ENCODE results near the gene PACSIN1.

The PACSIN1 gene

GRCh38 chr6:34547701-34548644 is 82.1 kb downstream of the PACSIN1 start:
- Mint-ChIP-seq H3K36me3 (no peaks in the 10 kb centered on the region), H3K4me1 (no peaks in the 10 kb centered on the region), H3K27ac (no peak overlapping the region), H3K4me3 (no peak overlapping the region), H3K9me3 (no peaks in the 10 kb centered on the region)
- ATAC-seq (no peak), DNase-seq (ENCODE audit: low spot score in 2 of 2) (no peak)

GRCh38 chr6:34549026-34549803 is 83.3 kb downstream of the PACSIN1 start:
- Mint-ChIP-seq H3K4me1 (no peaks in the 10 kb centered on the region), H3K27ac (peak overlapping the region; percentile 32), H3K4me3 (no peak overlapping the region), H3K36me3 (no peaks in the 10 kb centered on the region), H3K9me3 (no peaks in the 10 kb centered on the region)
- ATAC-seq (no peak), DNase-seq (ENCODE audit: low spot score in 2 of 2) (no peak)

GRCh38 chr6:34549804-34550202 is 83.9 kb downstream of the PACSIN1 start:
- Mint-ChIP-seq H3K36me3 (no peaks in the 10 kb centered on the region), H3K4me1 (no peaks in the 10 kb centered on the region), H3K4me3 (no peak overlapping the region), H3K9me3 (no peaks in the 10 kb centered on the region), H3K27ac (peak overlapping the region; percentile 32)
- ATAC-seq (no peak), DNase-seq (ENCODE audit: low spot score in 2 of 2) (no peak)

GRCh38 chr6:34551720-34552119 is 85.8 kb downstream of the PACSIN1 start:
- ATAC-seq = no peak
- Mint-ChIP-seq H3K27ac (no peak overlapping the region), H3K4me1 (no peaks in the 10 kb centered on the region), H3K4me3 (no peak overlapping the region), H3K9me3 (no peaks in the 10 kb centered on the region), H3K36me3 (no peaks in the 10 kb centered on the region)
- DNase-seq (ENCODE audit: low spot score in 2 of 2) = no peak

GRCh38 chr6:34552620-34553019 is 86.7 kb downstream of the PACSIN1 start:
- no peak overlapping the region for H3K4me3 Mint-ChIP-seq
- ATAC-seq = no peak
- H3K4me1 Mint-ChIP-seq = no peaks in the 10 kb centered on the region
- H3K9me3 Mint-ChIP-seq = no peaks in the 10 kb centered on the region
- DNase-seq (ENCODE audit: low spot score in 2 of 2) = no peak
- H3K27ac Mint-ChIP-seq = peak overlapping the region; percentile 40
- H3K36me3 Mint-ChIP-seq = no peaks in the 10 kb centered on the region

GRCh38 chr6:34553146-34553545 is 87.3 kb downstream of the PACSIN1 start:
- Mint-ChIP-seq H3K9me3 (no peaks in the 10 kb centered on the region), H3K4me1 (no peaks in the 10 kb centered on the region), H3K36me3 (no peaks in the 10 kb centered on the region), H3K4me3 (no peak overlapping the region), H3K27ac (peak overlapping the region; percentile 40)
- DNase-seq (ENCODE audit: low spot score in 2 of 2) (no peak), ATAC-seq (no peak)

GRCh38 chr6:34553750-34554149 is 87.9 kb downstream of the PACSIN1 start:
- H3K4me3 Mint-ChIP-seq = no peak overlapping the region
- no peaks in the 10 kb centered on the region for H3K4me1 Mint-ChIP-seq
- no peaks in the 10 kb centered on the region for H3K36me3 Mint-ChIP-seq
- no peak for DNase-seq (ENCODE audit: low spot score in 2 of 2)
- ATAC-seq = no peak
- no peaks in the 10 kb centered on the region for H3K9me3 Mint-ChIP-seq
- no peak overlapping the region for H3K27ac Mint-ChIP-seq

- no peaks in the 10 kb centered on the region for H3K9me3 Mint-ChIP-seq
- H3K27ac Mint-ChIP-seq = no peak overlapping the region
- H3K4me1 Mint-ChIP-seq = no peaks in the 10 kb centered on the region
- no peak for ATAC-seq
- H3K4me3 Mint-ChIP-seq = no peak overlapping the region
- no peaks in the 10 kb centered on the region for H3K36me3 Mint-ChIP-seq
- DNase-seq (ENCODE audit: low spot score in 2 of 2) = no peak
These were observed 88.6 kb downstream of the PACSIN1 start for GRCh38 chr6:34554291-34555006.

- no peaks in the 10 kb centered on the region for H3K36me3 Mint-ChIP-seq
- no peaks in the 10 kb centered on the region for H3K4me1 Mint-ChIP-seq
- H3K9me3 Mint-ChIP-seq = no peaks in the 10 kb centered on the region
- no peak for ATAC-seq
- H3K4me3 Mint-ChIP-seq = no peak overlapping the region
- no peak overlapping the region for H3K27ac Mint-ChIP-seq
- DNase-seq (ENCODE audit: low spot score in 2 of 2) = no peak
These were observed 89.1 kb downstream of the PACSIN1 start for GRCh38 chr6:34555007-34555322.

GRCh38 chr6:34555328-34555727 is 89.5 kb downstream of the PACSIN1 start:
- ATAC-seq (no peak), DNase-seq (ENCODE audit: low spot score in 2 of 2) (no peak)
- Mint-ChIP-seq H3K9me3 (no peaks in the 10 kb centered on the region), H3K27ac (no peak overlapping the region), H3K4me3 (no peak overlapping the region), H3K4me1 (no peaks in the 10 kb centered on the region), H3K36me3 (no peaks in the 10 kb centered on the region)

GRCh38 chr6:34556031-34556471 is 90.2 kb downstream of the PACSIN1 start, which contains the start of gene SPDEF:
SPDEF (minus strand) TSS chr6:34556329; CDS start chr6:34544455, 11,874 bp downstream.
- ATAC-seq (no peak), DNase-seq (ENCODE audit: low spot score in 2 of 2) (no peak)
- Mint-ChIP-seq H3K27ac (no peak within 1 kb of the TSS), H3K4me1 (no peaks in the 10 kb centered on the region), H3K36me3 (no peaks in the 10 kb centered on the region), H3K9me3 (no peaks in the 10 kb centered on the region), H3K4me3 (no peak within 1 kb of the TSS)

GRCh38 chr6:34556493-34556892 is 90.6 kb downstream of the PACSIN1 start:
- no peaks in the 10 kb centered on the region for H3K9me3 Mint-ChIP-seq

GRCh38 chr6:34557228-34557627 is 91.4 kb downstream of the PACSIN1 start:
- ATAC-seq = no peak
- H3K27ac Mint-ChIP-seq = no peak overlapping the region

More at GRCh38 chr6:34556493-34556892, 90.6 kb downstream of the PACSIN1 start:
- DNase-seq (ENCODE audit: low spot score in 2 of 2) (no peak), ATAC-seq (no peak)
- Mint-ChIP-seq H3K4me3 (no peak overlapping the region), H3K4me1 (no peaks in the 10 kb centered on the region), H3K36me3 (no peaks in the 10 kb centered on the region), H3K27ac (no peak overlapping the region)

GRCh38 chr6:34558172-34558714 is 92.4 kb downstream of the PACSIN1 start:
- DNase-seq (ENCODE audit: low spot score in 2 of 2) (no peak), ATAC-seq (no peak)
- H3K4me3 Mint-ChIP-seq = no peak overlapping the region
- H3K36me3 Mint-ChIP-seq = no peaks in the 10 kb centered on the region
- H3K27ac Mint-ChIP-seq = no peak overlapping the region
- no peaks in the 10 kb centered on the region for H3K4me1 Mint-ChIP-seq
- no peaks in the 10 kb centered on the region for H3K9me3 Mint-ChIP-seq

More at GRCh38 chr6:34557228-34557627, 91.4 kb downstream of the PACSIN1 start:
- Mint-ChIP-seq H3K9me3 (no peaks in the 10 kb centered on the region), H3K4me1 (no peaks in the 10 kb centered on the region), H3K36me3 (no peaks in the 10 kb centered on the region), H3K4me3 (no peak overlapping the region)
- DNase-seq (ENCODE audit: low spot score in 2 of 2) = no peak
